DOHH2 (cell line): ENCODE data around the gene AGT.

Experiments
- H3F3A ChIP-seq: fragments of 200-600 bp; sonication (generic), shearing (Covaris generic); 2 replicates; pipeline ENCODE4 v1.6.0; 2016; ENCODE audit warnings: antibody characterized with exemption, mild to moderate bottlenecking; ENCODE audit not compliant: control insufficient read depth, insufficient read depth
- H3K27ac ChIP-seq: fragments of 200-600 bp; sonication (generic); 2 replicates; pipeline ENCODE4 v1.5.1; 2014; ENCODE audit warnings: low read depth, mild to moderate bottlenecking, low read length, moderate library complexity
- H3K27me3 ChIP-seq: fragments of 200-600 bp; sonication (generic); 2 replicates; pipeline ENCODE4 v1.6.1; 2014; ENCODE audit warnings: mild to moderate bottlenecking, low read length, mixed read lengths; ENCODE audit not compliant: control insufficient read depth
- H3K36me3 ChIP-seq: fragments of 200-600 bp; sonication (generic); 2 replicates; pipeline ENCODE4 v1.6.1; 2014; ENCODE audit warnings: mild to moderate bottlenecking, low read length, moderate library complexity, mixed read lengths; ENCODE audit not compliant: control insufficient read depth
- H3K4me1 ChIP-seq: fragments of 200-600 bp; sonication (generic); 2 replicates; pipeline ENCODE4 v1.6.1; 2014; ENCODE audit warnings: mild to moderate bottlenecking, low read length, mixed read lengths; ENCODE audit not compliant: control insufficient read depth
- H3K4me2 ChIP-seq: fragments of 200-600 bp; sonication (generic); 2 replicates; pipeline ENCODE4 v1.6.0; 2014; ENCODE audit warnings: mild to moderate bottlenecking, low read length, moderate library complexity
- H3K4me3 ChIP-seq: fragments of 200-600 bp; sonication (generic); 2 replicates; pipeline ENCODE4 v1.5.1; 2014; ENCODE audit warnings: mild to moderate bottlenecking, low read length, mixed read lengths
- H3K79me2 ChIP-seq: fragments of 200-600 bp; sonication (generic); 2 replicates; pipeline ENCODE4 v1.6.1; 2014; ENCODE audit warnings: mild to moderate bottlenecking, low read length, mixed read lengths; ENCODE audit not compliant: control insufficient read depth
- H3K9me2 ChIP-seq: fragments of 200-600 bp; sonication (generic); replicated peaks from 2 replicates; pipeline ENCODE4 v1.6.1; 2014; ENCODE audit warnings: mild to moderate bottlenecking, low read length, mixed read lengths; ENCODE audit not compliant: control insufficient read depth
- H3K9me3 ChIP-seq: fragments of 200-600 bp; sonication (generic); 2 replicates; pipeline ENCODE4 v1.6.1; 2014; ENCODE audit warnings: antibody characterized with exemption, low read length, mixed read lengths; ENCODE audit not compliant: control insufficient read depth, insufficient read depth
- H4K20me1 ChIP-seq: fragments of 200-600 bp; sonication (generic); 2 replicates; pipeline ENCODE4 v1.6.0; 2014; ENCODE audit warnings: low read depth, mild to moderate bottlenecking, antibody characterized with exemption, low read length, moderate library complexity; ENCODE audit not compliant: control insufficient read depth, insufficient read depth
- CTCF ChIP-seq: fragments of 200-600 bp; sonication (generic); IDR thresholded peaks from one replicate; pipeline ENCODE4 v1.5.1; 2014; ENCODE audit warnings: antibody characterized with exemption, mild to moderate bottlenecking, low read depth, low read length; ENCODE audit not compliant: poor library complexity, severe bottlenecking
- EZH2phosphoT487 ChIP-seq: fragments of 200-600 bp; sonication (generic); IDR thresholded peaks from 2 replicates; pipeline ENCODE4 v1.6.1; 2017; ENCODE audit warnings: borderline replicate concordance, mild to moderate bottlenecking, antibody characterized with exemption, low read length, moderate library complexity, mixed read lengths

Gene AGT

GRCh38 chr1:230759369-230760065, 45.6 kb upstream of the AGT start:
- H3K4me3 ChIP-seq: no peak overlapping the region
- no peaks in the 10 kb centered on the region for H3K27me3 ChIP-seq
- H3K4me1 ChIP-seq: no peaks in the 10 kb centered on the region
- no peak for TF ChIP-seq CTCF
- TF ChIP-seq EZH2phosphoT487: no peak
- H4K20me1 ChIP-seq: no peaks in the 10 kb centered on the region
- H3F3A ChIP-seq: no peaks in the 10 kb centered on the region
- no peaks in the 10 kb centered on the region for H3K79me2 ChIP-seq
- no peaks in the 10 kb centered on the region for H3K9me2 ChIP-seq
- no peak overlapping the region for H3K4me2 ChIP-seq
- H3K9me3 ChIP-seq: no peaks in the 10 kb centered on the region
- no peak overlapping the region for H3K27ac ChIP-seq
- H3K36me3 ChIP-seq: no peaks in the 10 kb centered on the region

GRCh38 chr1:230758709-230759368, 44.9 kb upstream of the AGT start:
- no peaks in the 10 kb centered on the region for H3K9me2 ChIP-seq
- TF ChIP-seq CTCF (no peak), EZH2phosphoT487 (no peak)
- H3K79me2 ChIP-seq: no peaks in the 10 kb centered on the region
- H3K4me2 ChIP-seq: no peak overlapping the region
- H3K27me3 ChIP-seq: no peaks in the 10 kb centered on the region
- peaks cover 2% of the 10 kb centered on the region for H3K4me1 ChIP-seq
- no peaks in the 10 kb centered on the region for H3F3A ChIP-seq
- H3K4me3 ChIP-seq: no peak overlapping the region
- no peaks in the 10 kb centered on the region for H3K36me3 ChIP-seq
- no peak overlapping the region for H3K27ac ChIP-seq
- H3K9me3 ChIP-seq: no peaks in the 10 kb centered on the region
- H4K20me1 ChIP-seq: no peaks in the 10 kb centered on the region

GRCh38 chr1:230757856-230758708, 44.2 kb upstream of the AGT start:
- no peaks in the 10 kb centered on the region for H4K20me1 ChIP-seq
- H3K4me3 ChIP-seq: no peak overlapping the region
- TF ChIP-seq EZH2phosphoT487: no peak
- TF ChIP-seq CTCF: no peak
- H3K4me2 ChIP-seq: no peak overlapping the region
- no peaks in the 10 kb centered on the region for H3K9me3 ChIP-seq
- H3K4me1 ChIP-seq: peaks cover 8% of the 10 kb centered on the region
- H3K27ac ChIP-seq: no peak overlapping the region
- H3K27me3 ChIP-seq: no peaks in the 10 kb centered on the region
- H3K9me2 ChIP-seq: no peaks in the 10 kb centered on the region
- H3K36me3 ChIP-seq: no peaks in the 10 kb centered on the region
- no peaks in the 10 kb centered on the region for H3F3A ChIP-seq
- no peaks in the 10 kb centered on the region for H3K79me2 ChIP-seq
